Chondrocyte (in vitro differentiated cells): Measurements from ENCODE around the gene TMEM163. TPM values are rescaled to one million over a fixed set of nuclear protein-coding genes. Genes with fewer than 3 reads are reported as not detected.

Experiments
- DNase-seq: peaks from one replicate; pipeline ENCODE4 v3.0.0; 2021; ENCODE audit warnings: mixed read lengths, low spot score
- H3K27ac Mint-ChIP-seq: one replicate; pipeline ENCODE4 v1.8.0; 2021; ENCODE audit warnings: mild to moderate bottlenecking, moderate library complexity, mixed read lengths; ENCODE audit not compliant: unreplicated experiment
- H3K27me3 Mint-ChIP-seq: 2 replicates; pipeline ENCODE4 v1.8.0; 2021; ENCODE audit warnings: low read depth, mixed read lengths
- H3K36me3 Mint-ChIP-seq: 2 replicates; pipeline ENCODE4 v1.8.0; 2021; ENCODE audit warnings: low read depth, mixed read lengths
- H3K4me1 Mint-ChIP-seq: 2 replicates; pipeline ENCODE4 v1.8.0; 2021; ENCODE audit warnings: low read depth, mild to moderate bottlenecking, mixed read lengths
- H3K4me3 Mint-ChIP-seq: one replicate; pipeline ENCODE4 v1.8.0; 2021; ENCODE audit warnings: mild to moderate bottlenecking, moderate library complexity, mixed read lengths; ENCODE audit not compliant: unreplicated experiment
- H3K9me3 Mint-ChIP-seq: 2 replicates; pipeline ENCODE4 v1.8.0; 2021; ENCODE audit warnings: low read depth, mixed read lengths
- total RNA-seq: library from RNA; stranded (reverse); gene quantifications from 3 replicates; pipeline ENCODE4 v1.2.1, GENCODE V29; 2021
- TF ChIP-seq, protein P1 (sequence below): fragments of 200-600 bp; sonication (generic); IDR thresholded peaks from 2 replicates; pipeline ENCODE4 v1.5.0; 2021; ENCODE audit warnings: antibody characterized with exemption, mild to moderate bottlenecking, moderate library complexity

TMEM163 gene
- total RNA-seq, 1 donor from 2014 or later = 0.07 TPM

DNA sequence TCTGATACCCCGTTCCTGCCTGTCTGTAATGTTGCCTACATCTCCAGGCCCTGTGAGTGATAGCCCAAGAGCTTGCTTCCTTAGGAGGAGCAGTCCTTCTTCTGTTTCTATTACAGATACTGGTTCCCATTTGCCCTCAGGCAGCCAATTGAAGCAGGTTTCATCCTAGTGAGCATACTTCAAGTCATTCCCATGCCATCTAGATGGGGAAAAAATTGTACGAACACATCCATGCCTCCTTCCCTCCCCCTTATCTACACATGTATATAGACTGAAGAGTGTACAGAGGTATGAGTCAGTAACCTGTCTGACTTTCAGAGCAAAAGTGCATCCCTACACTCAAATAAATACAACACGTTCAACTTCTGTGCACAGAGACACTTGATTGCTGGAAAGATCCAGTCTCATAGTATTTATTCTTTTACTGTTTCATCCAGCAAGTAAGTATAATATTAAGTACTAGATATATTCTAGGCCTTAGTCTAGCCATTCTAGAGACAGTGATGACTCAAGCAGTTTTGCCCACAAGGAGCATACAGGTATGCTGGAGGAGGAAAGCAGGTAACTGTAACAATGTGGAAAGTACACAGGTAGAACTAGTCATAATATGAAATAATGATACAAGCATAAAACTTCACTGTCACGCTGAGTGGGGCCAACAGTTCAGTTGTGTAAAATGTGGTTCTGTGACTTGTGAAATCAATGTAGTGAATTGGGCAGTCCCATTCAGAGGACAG lies 311.5 kb downstream of the TMEM163 start:
- Mint-ChIP-seq H3K4me3 (no peak overlapping the region), H3K9me3 (no peaks in the 10 kb centered on the region), H3K27me3 (no peaks in the 10 kb centered on the region), H3K36me3 (peaks cover 4% of the 10 kb centered on the region), H3K27ac (no peak overlapping the region), H3K4me1 (peaks cover 31% of the 10 kb centered on the region)
- TF ChIP-seq, protein P1, sequence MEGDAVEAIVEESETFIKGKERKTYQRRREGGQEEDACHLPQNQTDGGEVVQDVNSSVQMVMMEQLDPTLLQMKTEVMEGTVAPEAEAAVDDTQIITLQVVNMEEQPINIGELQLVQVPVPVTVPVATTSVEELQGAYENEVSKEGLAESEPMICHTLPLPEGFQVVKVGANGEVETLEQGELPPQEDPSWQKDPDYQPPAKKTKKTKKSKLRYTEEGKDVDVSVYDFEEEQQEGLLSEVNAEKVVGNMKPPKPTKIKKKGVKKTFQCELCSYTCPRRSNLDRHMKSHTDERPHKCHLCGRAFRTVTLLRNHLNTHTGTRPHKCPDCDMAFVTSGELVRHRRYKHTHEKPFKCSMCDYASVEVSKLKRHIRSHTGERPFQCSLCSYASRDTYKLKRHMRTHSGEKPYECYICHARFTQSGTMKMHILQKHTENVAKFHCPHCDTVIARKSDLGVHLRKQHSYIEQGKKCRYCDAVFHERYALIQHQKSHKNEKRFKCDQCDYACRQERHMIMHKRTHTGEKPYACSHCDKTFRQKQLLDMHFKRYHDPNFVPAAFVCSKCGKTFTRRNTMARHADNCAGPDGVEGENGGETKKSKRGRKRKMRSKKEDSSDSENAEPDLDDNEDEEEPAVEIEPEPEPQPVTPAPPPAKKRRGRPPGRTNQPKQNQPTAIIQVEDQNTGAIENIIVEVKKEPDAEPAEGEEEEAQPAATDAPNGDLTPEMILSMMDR = no peak
- no peak for DNase-seq

DNA sequence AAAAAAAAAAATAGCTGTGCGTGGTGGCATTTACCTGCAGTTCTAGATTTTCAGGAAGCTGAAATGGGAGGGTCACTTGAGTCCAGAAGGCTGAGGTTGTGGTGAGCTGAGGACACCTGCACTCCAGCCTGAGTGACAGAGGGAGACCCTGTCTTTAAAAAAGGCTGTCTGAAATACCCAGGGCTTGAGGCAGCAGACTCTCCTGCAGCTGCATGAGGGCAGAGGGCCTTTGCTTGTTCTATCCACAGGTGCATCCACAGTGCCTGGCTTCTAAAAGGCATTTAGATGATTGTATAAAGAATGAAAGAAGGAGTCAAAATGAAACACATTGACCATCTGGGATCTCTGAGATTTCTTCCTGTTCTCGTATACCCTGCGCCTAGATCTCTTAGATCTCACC lies 312.1 kb downstream of the TMEM163 start:
- H3K36me3 Mint-ChIP-seq = peaks cover 4% of the 10 kb centered on the region
- H3K4me3 Mint-ChIP-seq = no peak overlapping the region
- H3K27ac Mint-ChIP-seq = no peak overlapping the region
- no peaks in the 10 kb centered on the region for H3K9me3 Mint-ChIP-seq
- H3K27me3 Mint-ChIP-seq = no peaks in the 10 kb centered on the region
- H3K4me1 Mint-ChIP-seq = peaks cover 35% of the 10 kb centered on the region
- no peak for DNase-seq
- TF ChIP-seq, protein P1 = no peak

DNA sequence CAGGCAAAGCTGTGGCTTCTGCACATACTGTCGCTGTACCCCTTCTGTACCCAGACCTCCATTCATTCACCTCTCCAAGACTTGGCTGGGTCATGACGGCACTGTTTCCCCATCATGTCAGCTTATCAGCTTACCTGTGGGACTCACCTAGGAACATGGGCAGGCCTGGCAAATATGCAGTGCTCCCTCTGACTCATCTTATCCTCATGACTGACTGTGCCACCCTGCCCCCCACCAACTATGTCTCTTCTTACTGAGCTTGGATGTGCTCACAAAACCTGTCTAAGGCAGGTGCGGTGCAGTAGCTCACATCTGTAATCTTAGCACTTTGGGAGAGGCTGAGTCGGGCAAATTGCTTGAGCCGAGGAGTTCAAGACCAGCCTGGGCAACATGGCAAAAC lies 312.5 kb downstream of the TMEM163 start:
- no peak for DNase-seq
- TF ChIP-seq, protein P1 = no peak
- Mint-ChIP-seq H3K4me3 (no peak overlapping the region), H3K36me3 (peaks cover 4% of the 10 kb centered on the region), H3K4me1 (peaks cover 35% of the 10 kb centered on the region), H3K27me3 (no peaks in the 10 kb centered on the region), H3K9me3 (no peaks in the 10 kb centered on the region), H3K27ac (no peak overlapping the region)

Other genes with a start within 250 kb of the TMEM163 start
- gene ACMSD, start 119.6 kb upstream of the TMEM163 start, total RNA-seq = not detected in 3 replicates
- gene CCNT2, start 199.8 kb upstream of the TMEM163 start, total RNA-seq = 29.2 to 31.5 TPM (median 30.6 TPM) in 3 replicates